ENCODE data around the gene AGXT.
"Not testable (repeated sequence)": the region's sequence is repeated elsewhere in the genome, so short reads cannot be mapped to it uniquely, and the experiment has no call there.

The AGXT gene

GRCh38 chr2:240840435-240841060 lies 28.1 kb upstream of the AGXT start:
- no peak for DNase-seq (ENCODE audit: low read depth)

DNA sequence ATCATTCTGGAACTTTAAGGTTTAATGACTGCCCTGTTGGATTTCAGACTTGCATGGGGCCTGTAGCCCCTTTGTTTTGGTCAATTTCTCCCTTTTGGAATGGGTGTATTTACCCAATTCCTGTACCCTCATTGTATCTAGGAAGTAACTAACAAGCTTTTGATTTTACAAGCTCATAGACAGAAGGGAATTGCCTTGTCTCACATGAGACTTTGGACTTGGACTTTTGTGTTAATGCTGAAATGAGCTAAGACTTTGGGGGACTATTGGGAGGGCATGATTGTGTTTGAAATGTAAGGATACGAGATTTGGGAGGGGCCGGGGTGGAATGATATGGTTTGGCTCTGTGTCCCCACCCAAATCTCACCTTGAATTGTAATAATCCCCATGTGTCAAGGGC lies 22.3 kb upstream of the AGXT start:
- DNase-seq (ENCODE audit: low read depth): not testable (repeated sequence)

- no peak for DNase-seq (ENCODE audit: low read depth)
These were observed 21.6 kb upstream of the AGXT start for GRCh38 chr2:240846873-240847595.

DNA sequence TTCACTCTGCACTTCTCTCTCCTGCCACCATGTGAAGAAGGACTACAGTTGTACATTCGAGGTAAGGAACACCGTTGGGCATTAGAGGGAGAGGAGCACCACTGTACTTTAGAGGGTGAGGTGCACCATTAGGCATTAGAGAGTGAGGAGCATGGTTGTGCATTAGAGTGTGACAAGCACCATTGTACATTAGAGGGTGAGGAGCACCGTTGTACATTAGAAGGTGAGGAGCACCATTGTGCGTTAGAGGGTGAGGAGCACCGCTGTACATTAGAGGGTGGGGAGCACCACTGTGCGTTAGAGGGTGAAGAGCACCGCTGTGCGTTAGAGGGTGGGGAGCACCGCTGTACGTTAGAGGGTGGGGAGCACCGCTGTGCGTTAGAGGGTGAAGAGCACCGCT lies 20.8 kb upstream of the AGXT start:
- no peak for DNase-seq (ENCODE audit: low read depth)

DNA sequence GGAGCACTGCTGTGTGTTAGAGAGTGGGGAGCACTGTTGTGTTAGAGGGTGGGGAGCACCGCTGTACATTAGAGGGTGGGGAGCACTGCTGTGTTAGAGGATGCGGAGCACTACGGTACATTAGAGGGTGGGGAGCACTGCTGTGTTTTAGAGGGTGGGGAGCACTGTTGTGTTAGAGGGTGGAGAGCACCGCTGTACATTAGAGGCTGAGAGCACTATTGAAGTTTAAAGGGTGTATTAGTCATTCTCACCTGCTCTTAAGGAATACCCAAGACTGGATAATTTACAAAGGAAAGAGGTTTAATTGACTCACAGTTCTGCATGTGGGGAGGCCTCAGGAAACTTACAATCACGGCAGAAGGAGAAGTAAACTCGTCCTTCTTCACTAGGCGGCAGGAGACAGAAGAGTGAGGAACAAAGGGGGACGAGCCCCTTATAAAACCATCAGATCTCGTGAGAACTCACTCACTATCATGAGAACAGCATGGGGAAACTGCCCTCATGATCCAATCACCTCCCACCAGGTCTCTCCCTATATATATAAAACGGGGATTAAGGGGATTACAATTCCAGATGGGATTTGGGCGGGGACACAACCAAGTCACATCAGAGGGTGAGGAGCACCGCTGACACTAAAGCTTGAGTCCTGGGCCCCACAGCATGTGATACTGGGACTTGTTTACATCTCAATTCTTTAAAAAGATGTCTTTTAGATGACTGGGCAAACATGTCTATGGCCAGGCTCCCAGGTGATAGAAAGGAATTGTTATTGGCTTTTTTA lies 19.5 kb upstream of the AGXT start:
- no peak for DNase-seq (ENCODE audit: low read depth)

- no peak for DNase-seq (ENCODE audit: low read depth)
These were observed 18.6 kb upstream of the AGXT start for GRCh38 chr2:240850026-240850425.

GRCh38 chr2:240850756-240851077 lies 17.9 kb upstream of the AGXT start:
- DNase-seq (ENCODE audit: low read depth): no peak

GRCh38 chr2:240851078-240851991 lies 17.3 kb upstream of the AGXT start:
- DNase-seq (ENCODE audit: low read depth): peak; percentile 85

DNA sequence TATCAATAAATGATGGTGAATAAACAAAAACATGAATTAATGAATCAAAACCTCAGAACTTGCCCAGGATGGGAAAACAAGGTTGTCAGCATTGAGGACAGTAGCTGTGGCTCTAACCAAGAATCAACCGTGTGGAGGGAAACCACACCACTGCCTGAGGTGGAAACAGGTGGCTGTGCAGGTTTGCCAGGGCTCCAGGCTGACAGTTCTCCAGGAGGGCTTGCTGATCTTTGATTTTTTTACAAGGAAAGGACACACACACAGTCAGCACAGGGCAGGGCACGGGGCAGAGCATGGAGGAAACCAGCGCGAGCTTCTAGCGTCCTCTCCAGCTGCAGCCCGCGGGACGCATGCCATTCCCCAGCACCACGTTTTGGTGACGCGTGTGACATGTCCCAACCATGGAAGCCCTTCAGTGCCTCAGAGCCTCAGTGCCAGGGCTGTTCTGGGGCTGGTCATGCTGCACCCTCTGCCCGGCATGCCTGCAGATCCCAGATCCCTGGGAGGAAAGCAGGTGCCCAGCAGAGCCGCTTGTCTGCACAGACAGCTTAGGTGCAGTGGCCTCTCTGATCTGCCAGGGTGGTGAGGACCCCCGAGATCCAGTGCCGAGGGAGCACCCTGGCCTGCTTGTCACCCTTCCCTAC lies 15.8 kb upstream of the AGXT start:
- no peak for DNase-seq (ENCODE audit: low read depth)

DNA sequence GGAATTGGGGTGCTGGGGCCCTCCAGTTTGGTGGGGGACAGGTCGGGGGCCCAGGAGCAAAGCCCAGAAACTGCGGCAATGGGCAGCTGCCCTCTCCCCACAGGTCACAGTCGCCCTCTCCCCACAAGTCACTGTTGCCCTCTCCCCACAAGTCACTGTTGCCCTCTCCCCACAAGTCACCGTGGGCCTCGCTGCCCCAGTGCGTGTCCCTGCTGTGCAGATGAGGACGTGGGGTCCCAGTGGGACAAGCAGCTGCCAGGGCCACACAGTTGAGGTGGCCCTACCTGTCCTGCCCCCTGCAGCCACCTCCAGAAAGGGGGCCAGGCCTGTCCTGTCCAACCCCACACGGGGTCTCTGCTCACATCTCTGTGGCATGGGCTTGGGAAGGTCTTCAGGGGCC lies 13.0 kb upstream of the AGXT start:
- DNase-seq (ENCODE audit: low read depth): no peak

DNA sequence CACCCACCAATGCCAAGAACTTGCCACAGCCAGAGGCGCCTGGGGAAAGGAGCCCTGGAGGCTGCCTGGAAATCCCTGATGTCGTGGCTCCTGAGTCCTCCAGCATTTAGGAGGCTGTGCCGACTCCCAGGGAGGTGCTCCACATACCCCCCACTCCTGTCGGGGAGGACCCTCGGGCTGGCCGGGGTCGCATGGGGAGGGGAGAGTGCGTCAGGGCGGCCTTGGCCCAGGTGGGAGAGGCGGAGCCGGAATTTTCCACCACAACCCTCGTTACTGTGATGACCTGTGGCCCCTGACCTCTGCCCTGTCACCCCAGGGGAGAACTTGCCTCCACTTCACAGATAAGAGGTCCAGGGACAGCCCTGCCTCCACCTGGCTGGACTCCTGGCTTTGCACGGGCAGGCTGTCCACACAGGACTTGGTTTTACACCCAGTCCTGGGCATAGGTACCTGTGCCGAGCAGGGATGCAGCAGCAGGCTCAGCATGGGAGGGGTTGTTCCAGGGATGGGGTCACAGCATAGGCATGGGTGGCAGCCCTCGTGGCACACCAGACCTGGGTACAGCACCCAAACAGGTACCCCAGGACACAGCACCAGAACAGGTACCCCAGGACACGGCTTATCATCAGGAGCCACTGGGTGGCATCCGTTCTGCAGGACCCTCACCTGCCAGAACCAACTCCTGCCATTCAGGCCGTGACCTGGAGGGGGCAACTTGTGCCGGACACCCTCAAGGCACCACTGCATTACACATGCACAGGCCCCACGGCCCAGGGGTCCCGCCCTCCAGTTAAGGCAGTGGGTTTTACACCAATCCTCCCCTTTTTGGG lies 12.3 kb upstream of the AGXT start:
- DNase-seq (ENCODE audit: low read depth): no peak

GRCh38 chr2:240857039-240858008 lies 11.3 kb upstream of the AGXT start:
- DNase-seq (ENCODE audit: low read depth): no peak

DNA sequence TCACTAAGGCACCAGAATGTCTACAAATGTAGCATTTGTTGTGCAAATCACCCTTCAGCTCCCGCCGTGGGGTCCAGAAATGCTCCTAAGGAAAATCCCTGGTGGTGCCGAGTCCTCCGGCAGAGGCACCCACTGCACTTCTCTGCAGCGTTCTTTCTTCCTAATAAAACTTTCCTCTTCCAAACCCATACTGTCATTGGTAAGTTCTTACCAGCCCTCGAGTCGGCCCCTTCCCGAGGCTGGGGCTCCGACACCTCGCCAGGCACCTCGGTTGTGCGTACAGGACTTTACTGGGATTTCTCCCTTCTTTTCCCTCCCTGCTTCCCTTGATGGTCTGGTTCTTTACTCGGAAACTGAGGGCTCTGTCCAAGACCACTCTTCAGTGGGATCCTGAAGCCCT lies 10.3 kb upstream of the AGXT start:
- no peak for DNase-seq (ENCODE audit: low read depth)

GRCh38 chr2:240858871-240859270 lies 9.8 kb upstream of the AGXT start:
- DNase-seq (ENCODE audit: low read depth): no peak

- DNase-seq (ENCODE audit: low read depth): no peak
These were observed 7.1 kb upstream of the AGXT start for GRCh38 chr2:240861547-240861946.

DNA sequence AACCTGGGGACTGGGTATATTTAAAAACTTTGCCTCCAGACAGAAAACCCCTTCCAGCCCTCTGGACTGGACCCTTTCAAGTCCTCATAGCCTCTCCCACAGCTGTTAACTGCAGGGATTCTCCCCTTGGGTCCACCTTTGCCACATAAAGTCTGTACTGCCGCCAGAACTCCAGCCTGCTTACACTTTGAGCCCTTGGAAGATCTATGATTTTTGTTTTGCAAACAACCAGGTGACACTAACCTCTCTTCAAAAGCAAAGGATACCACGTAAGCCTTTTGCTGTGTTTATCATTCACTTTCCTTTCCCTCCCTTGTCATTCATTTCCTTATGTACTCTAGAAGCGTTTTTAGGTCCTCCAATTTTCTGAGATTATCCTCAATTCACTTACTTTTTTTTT lies 4.1 kb upstream of the AGXT start:
- DNase-seq (ENCODE audit: low read depth): no peak

DNA sequence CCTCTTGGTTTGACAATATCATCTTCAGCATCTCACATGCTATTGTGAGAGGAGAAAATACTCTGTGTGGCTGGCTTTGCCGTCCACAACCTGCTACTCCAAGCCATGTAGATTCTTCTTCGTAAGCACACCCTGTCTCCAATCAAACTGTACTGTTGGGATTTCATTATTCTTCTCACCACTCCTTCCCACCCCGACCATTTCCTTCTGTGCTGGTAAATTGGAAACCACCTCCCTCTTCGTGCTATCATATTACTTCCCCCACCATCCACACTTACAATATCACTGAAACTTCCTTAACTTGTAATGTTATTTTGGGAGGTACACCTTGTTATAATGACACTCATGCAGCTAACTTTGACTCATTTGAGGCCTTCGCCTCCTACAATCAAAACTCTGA lies 3.2 kb upstream of the AGXT start:
- DNase-seq (ENCODE audit: low read depth): no peak

DNA sequence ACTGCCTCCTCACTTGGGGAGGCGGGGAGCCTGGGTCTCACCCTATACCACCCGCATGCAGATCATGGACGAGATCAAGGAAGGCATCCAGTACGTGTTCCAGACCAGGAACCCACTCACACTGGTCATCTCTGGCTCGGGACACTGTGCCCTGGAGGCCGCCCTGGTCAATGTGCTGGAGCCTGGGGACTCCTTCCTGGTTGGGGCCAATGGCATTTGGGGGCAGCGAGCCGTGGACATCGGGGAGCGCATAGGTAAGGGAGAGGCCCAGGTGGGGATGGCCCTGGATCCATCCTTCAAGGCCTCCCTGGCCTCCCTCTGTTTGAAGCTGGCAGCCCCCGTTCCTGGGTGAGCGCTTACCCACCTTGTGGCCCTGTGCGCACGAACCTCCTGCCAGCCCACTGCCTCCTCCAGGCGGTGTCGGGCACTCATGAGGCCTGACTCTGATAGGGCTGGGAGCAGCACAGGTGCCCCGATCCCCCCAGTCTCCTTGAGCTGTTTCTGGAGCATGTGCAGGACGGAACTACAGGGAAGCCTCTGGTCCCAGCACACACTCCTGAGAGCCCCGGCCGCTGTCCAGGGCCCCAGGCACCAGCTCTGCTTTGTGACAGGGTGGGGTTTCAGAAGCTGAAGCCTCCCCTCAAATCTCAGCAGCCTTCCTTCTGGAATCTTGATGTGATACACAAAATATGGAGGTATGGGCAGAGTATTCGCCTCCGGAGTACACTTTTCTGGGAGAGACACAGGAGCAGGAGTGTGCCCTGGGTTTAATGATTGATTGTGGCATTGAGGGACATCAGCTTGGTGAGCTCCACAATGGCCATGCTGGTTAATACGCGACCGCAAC lies 708 bp downstream of the AGXT start:
- no peak for DNase-seq (ENCODE audit: low read depth)

Data from activated T-cell treated with anti-CD3 and anti-CD28 coated beads for 1 hour (primary cell).